Activated T-cell treated with anti-CD3 and anti-CD28 coated beads, Interleukin-2, amount 50 U/mL, for 24 hours (primary cell): ENCODE measurements around the gene SLF2.
A peak's percentile ranks its signal among the peaks of the same experiment; 100 is the strongest.

Source experiments
- DNase-seq: peaks from one replicate; pipeline ENCODE4 v3.0.0-alpha.2; 2020
- H3K27ac Mint-ChIP-seq: 2 replicates; pipeline ENCODE4 v1.8.0; 2020; ENCODE audit warnings: mild to moderate bottlenecking, mixed read lengths
- H3K27me3 Mint-ChIP-seq: 2 replicates; pipeline ENCODE4 v1.8.0; 2020; ENCODE audit warnings: mixed read lengths
- H3K36me3 Mint-ChIP-seq: 2 replicates; pipeline ENCODE4 v1.8.0; 2020; ENCODE audit warnings: low read depth, mixed read lengths
- H3K4me1 Mint-ChIP-seq: 2 replicates; pipeline ENCODE4 v1.8.0; 2020; ENCODE audit warnings: low read depth, mixed read lengths
- H3K4me3 Mint-ChIP-seq: 2 replicates; pipeline ENCODE4 v1.8.0; 2020; ENCODE audit warnings: mild to moderate bottlenecking, moderate library complexity, mixed read lengths
- H3K9me3 Mint-ChIP-seq: 2 replicates; pipeline ENCODE4 v1.8.0; 2020; ENCODE audit warnings: mixed read lengths

Gene SLF2

GRCh38 chr10:101008823-101009423 is 96.2 kb downstream of the SLF2 start:
- H3K27me3 Mint-ChIP-seq, result no peaks in the 10 kb centered on the region
- peaks cover 12% of the 10 kb centered on the region for H3K4me1 Mint-ChIP-seq
- no peaks in the 10 kb centered on the region for H3K9me3 Mint-ChIP-seq
- no peak overlapping the region for H3K4me3 Mint-ChIP-seq
- DNase-seq, result no peak
- no peak overlapping the region for H3K27ac Mint-ChIP-seq
- peaks cover 19% of the 10 kb centered on the region for H3K36me3 Mint-ChIP-seq

DNA sequence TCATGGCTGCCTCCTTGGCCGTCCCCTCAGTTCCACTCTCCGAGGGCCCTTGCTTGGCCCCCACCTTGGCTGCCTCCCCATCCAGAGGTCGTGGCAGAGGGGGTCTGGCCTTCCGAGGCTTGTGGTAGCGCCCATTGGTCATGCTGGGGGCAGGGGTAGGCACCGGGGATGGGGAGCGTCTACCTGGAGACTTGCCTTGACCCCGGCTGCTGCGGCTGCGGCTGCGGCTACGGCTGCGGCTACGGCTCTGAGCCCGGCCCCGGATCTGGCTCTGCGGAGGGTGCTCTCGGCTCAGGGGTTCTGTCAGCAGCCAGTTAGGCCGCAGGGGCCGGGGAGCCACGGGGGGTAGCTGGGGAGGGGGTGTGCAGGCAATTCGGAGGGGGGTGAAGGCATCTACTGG is 97.6 kb downstream of the SLF2 start:
- no peak for DNase-seq
- Mint-ChIP-seq H3K27me3 (peaks cover 8% of the 10 kb centered on the region), H3K36me3 (peaks cover 15% of the 10 kb centered on the region), H3K27ac (no peak overlapping the region), H3K4me1 (peaks cover 26% of the 10 kb centered on the region), H3K4me3 (no peak overlapping the region), H3K9me3 (no peaks in the 10 kb centered on the region)

GRCh38 chr10:101011517-101012423 is 99.0 kb downstream of the SLF2 start:
- no peaks in the 10 kb centered on the region for H3K9me3 Mint-ChIP-seq
- no peak overlapping the region for H3K4me3 Mint-ChIP-seq
- H3K36me3 Mint-ChIP-seq, result peaks cover 4% of the 10 kb centered on the region
- peaks cover 29% of the 10 kb centered on the region for H3K4me1 Mint-ChIP-seq
- H3K27ac Mint-ChIP-seq, result no peak overlapping the region
- H3K27me3 Mint-ChIP-seq, result peaks cover 19% of the 10 kb centered on the region
- no peak for DNase-seq

GRCh38 chr10:101012525-101013364 is 100.0 kb downstream of the SLF2 start:
- Mint-ChIP-seq H3K4me1 (peaks cover 29% of the 10 kb centered on the region), H3K27me3 (peaks cover 29% of the 10 kb centered on the region), H3K4me3 (no peak overlapping the region), H3K27ac (peak overlapping the region; percentile 42), H3K9me3 (no peaks in the 10 kb centered on the region), H3K36me3 (no peaks in the 10 kb centered on the region)
- peak; percentile 82 for DNase-seq

DNA sequence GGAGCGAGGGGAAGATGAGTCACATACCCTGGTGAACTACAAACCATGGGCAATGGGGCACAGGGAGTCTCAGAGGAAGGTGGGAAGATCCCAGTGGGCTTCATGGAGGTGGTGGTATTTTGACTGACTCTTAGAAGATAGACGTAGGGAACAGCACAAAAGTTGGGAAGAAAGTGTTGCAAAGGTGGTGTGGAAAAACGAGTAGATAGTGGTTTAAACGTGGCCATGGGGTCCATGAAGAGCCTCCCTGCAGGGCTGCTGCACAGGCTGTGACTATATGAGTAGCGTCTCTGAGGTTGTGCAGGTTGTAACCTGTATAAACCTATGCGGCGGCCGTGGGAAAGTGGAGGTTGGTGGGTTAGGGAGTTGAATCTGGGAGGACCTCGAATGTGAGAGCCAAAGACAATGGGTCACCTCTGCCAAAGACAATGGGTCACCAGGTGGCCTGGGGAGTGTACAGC is 100.6 kb downstream of the SLF2 start:
- H3K27me3 Mint-ChIP-seq, result peaks cover 36% of the 10 kb centered on the region
- no peaks in the 10 kb centered on the region for H3K9me3 Mint-ChIP-seq
- H3K4me3 Mint-ChIP-seq, result no peak overlapping the region
- peaks cover 30% of the 10 kb centered on the region for H3K4me1 Mint-ChIP-seq
- H3K27ac Mint-ChIP-seq, result peak overlapping the region; percentile 31
- no peak for DNase-seq
- no peaks in the 10 kb centered on the region for H3K36me3 Mint-ChIP-seq

DNA sequence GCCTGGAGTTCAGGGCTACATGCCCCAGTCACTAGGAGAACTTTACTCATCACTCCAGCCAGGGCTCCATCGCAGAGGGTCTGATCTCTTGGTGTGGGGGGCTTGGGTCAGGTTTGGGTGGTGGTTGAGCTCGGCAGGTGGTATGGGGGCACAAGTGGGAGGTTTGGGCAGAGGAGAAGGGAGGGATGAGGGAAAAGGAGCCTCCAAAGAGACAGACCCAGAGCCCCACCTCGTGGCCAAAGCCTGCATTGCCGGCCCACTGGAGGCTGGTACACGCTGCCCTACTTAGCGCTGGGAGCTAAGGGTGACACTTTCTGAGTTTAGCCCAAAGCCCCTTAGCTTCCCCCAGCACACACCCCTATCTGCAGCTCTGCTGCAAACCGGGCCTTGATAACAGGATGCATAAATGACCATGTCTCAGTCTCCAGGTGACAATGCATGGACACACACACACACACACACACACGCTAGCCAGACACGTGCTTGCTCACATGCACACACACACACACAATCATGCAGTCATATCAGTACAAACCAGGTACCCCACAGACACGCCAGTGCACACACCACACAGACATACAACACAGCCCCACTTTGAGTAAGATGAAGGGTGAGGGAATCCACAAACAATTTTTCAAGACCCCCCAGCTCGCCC is 101.6 kb downstream of the SLF2 start:
- no peak overlapping the region for H3K27ac Mint-ChIP-seq
- peaks cover 43% of the 10 kb centered on the region for H3K27me3 Mint-ChIP-seq
- H3K36me3 Mint-ChIP-seq, result no peaks in the 10 kb centered on the region
- peak; percentile 85 for DNase-seq
- H3K9me3 Mint-ChIP-seq, result no peaks in the 10 kb centered on the region
- no peak overlapping the region for H3K4me3 Mint-ChIP-seq
- H3K4me1 Mint-ChIP-seq, result peaks cover 35% of the 10 kb centered on the region
